ENCODE measurements around the gene SNPH. TPM values are rescaled to one million over a fixed set of nuclear protein-coding genes. Genes with fewer than 3 reads are reported as not detected.
A peak's percentile ranks its signal among the peaks of the same experiment; 100 is the strongest.

Gene SNPH
- total and polyA plus RNA-seq, 3 experiments from 2014 or later: 3.2 to 5.8 (median 3.5) TPM

GRCh38 chr20:1294497-1294896 is 28.4 kb downstream of the SNPH start:
- H3K4me1 ChIP-seq (ENCODE audit: insufficient read depth, low read length): peaks cover 12% of the 10 kb centered on the region
- no peak for DNase-seq
- Mint-ChIP-seq H3K4me1 (peaks cover 0 to 5% (median 2%) of the 10 kb centered on the region in 3 donors), H3K36me3 (peaks cover 0 to 15% (median 7%) of the 10 kb centered on the region in 3 donors), H3K27ac (peak overlapping the region in 1 of 8 donors; percentile 24), H3K9me3 (no peaks in the 10 kb centered on the region), H3K4me3 (no peak overlapping the region), H3K27me3 (no peaks in the 10 kb centered on the region)
- H3K4me3 ChIP-seq (ENCODE audit: low read length): no peak overlapping the region
- ChIA-PET POLR2A (interaction anchor here (0.6 kb wide), 1 partner anchor 20 kb away, joined by 6 read pairs; no protein-coding TSS in a partner anchor), CTCF (no interaction called here)
- no peaks in the 10 kb centered on the region for H3K9me3 ChIP-seq (ENCODE audit: low read length)
- H3K27ac ChIP-seq (ENCODE audit: low read depth, low read length): no peak overlapping the region
- H3K27me3 ChIP-seq (ENCODE audit: insufficient read depth, low read length, poor library complexity, severe bottlenecking): no peaks in the 10 kb centered on the region
- H3K36me3 ChIP-seq (ENCODE audit: insufficient read depth, low read length): no peaks in the 10 kb centered on the region

- no peak overlapping the region for H3K4me3 ChIP-seq (ENCODE audit: low read length)
- peaks cover 0 to 15% (median 6%) of the 10 kb centered on the region in 3 donors for H3K36me3 Mint-ChIP-seq
- no peaks in the 10 kb centered on the region for H3K36me3 ChIP-seq (ENCODE audit: insufficient read depth, low read length)
- CTCF ChIA-PET: no interaction called here
- no peak overlapping the region for H3K27ac ChIP-seq (ENCODE audit: low read depth, low read length)
- DNase-seq: no peak
- H3K27ac Mint-ChIP-seq: peak overlapping the region in 1 of 8 donors; percentile 73
- peaks cover 0 to 14% (median 5%) of the 10 kb centered on the region in 3 donors for H3K4me1 Mint-ChIP-seq
- H3K4me1 ChIP-seq (ENCODE audit: insufficient read depth, low read length): peaks cover 20% of the 10 kb centered on the region
- H3K4me3 Mint-ChIP-seq: no peak overlapping the region
- POLR2A ChIA-PET: no interaction called here
- no peaks in the 10 kb centered on the region for H3K9me3 Mint-ChIP-seq
- no peaks in the 10 kb centered on the region for H3K27me3 ChIP-seq (ENCODE audit: insufficient read depth, low read length, poor library complexity, severe bottlenecking)
- no peaks in the 10 kb centered on the region for H3K9me3 ChIP-seq (ENCODE audit: low read length)
- H3K27me3 Mint-ChIP-seq: no peaks in the 10 kb centered on the region
Observed at GRCh38 chr20:1295276-1295930, 29.3 kb downstream of the SNPH start.

GRCh38 chr20:1296117-1296610 is 30.1 kb downstream of the SNPH start:
- Histone ChIP-seq H3K27me3 (ENCODE audit: insufficient read depth, low read length, poor library complexity, severe bottlenecking) (no peaks in the 10 kb centered on the region), H3K9me3 (ENCODE audit: low read length) (no peaks in the 10 kb centered on the region), H3K27ac (ENCODE audit: low read depth, low read length) (no peak overlapping the region), H3K4me3 (ENCODE audit: low read length) (no peak overlapping the region), H3K4me1 (ENCODE audit: insufficient read depth, low read length) (peaks cover 20% of the 10 kb centered on the region), H3K36me3 (ENCODE audit: insufficient read depth, low read length) (no peaks in the 10 kb centered on the region)
- peaks cover 0 to 18% (median 4%) of the 10 kb centered on the region in 3 donors for H3K36me3 Mint-ChIP-seq
- H3K4me3 Mint-ChIP-seq: no peak overlapping the region
- H3K27ac Mint-ChIP-seq: no peak overlapping the region
- no peaks in the 10 kb centered on the region for H3K27me3 Mint-ChIP-seq
- H3K9me3 Mint-ChIP-seq: no peaks in the 10 kb centered on the region
- H3K4me1 Mint-ChIP-seq: peaks cover 5 to 22% (median 12%) of the 10 kb centered on the region in 3 donors
- no peak for DNase-seq
- ChIA-PET POLR2A (no interaction called here), CTCF (no interaction called here)

GRCh38 chr20:1296922-1297321 is 30.8 kb downstream of the SNPH start:
- Histone ChIP-seq H3K4me1 (ENCODE audit: insufficient read depth, low read length) (peaks cover 19% of the 10 kb centered on the region), H3K4me3 (ENCODE audit: low read length) (no peak overlapping the region), H3K9me3 (ENCODE audit: low read length) (no peaks in the 10 kb centered on the region), H3K36me3 (ENCODE audit: insufficient read depth, low read length) (no peaks in the 10 kb centered on the region), H3K27ac (ENCODE audit: low read depth, low read length) (no peak overlapping the region), H3K27me3 (ENCODE audit: insufficient read depth, low read length, poor library complexity, severe bottlenecking) (no peaks in the 10 kb centered on the region)
- Mint-ChIP-seq H3K9me3 (no peaks in the 10 kb centered on the region), H3K27ac (no peak overlapping the region), H3K27me3 (no peaks in the 10 kb centered on the region), H3K36me3 (peaks cover 0 to 18% (median 4%) of the 10 kb centered on the region in 3 donors), H3K4me3 (no peak overlapping the region), H3K4me1 (peaks cover 8 to 24% (median 14%) of the 10 kb centered on the region in 3 donors)
- DNase-seq: no peak
- CTCF ChIA-PET: interaction anchor here (1.7 kb wide), 1 partner anchor 16 kb away, joined by 4 read pairs; no protein-coding TSS in a partner anchor
- POLR2A ChIA-PET: no interaction called here

GRCh38 chr20:1297486-1297885 is 31.4 kb downstream of the SNPH start:
- POLR2A ChIA-PET: no interaction called here
- Histone ChIP-seq H3K27me3 (ENCODE audit: insufficient read depth, low read length, poor library complexity, severe bottlenecking) (no peaks in the 10 kb centered on the region), H3K9me3 (ENCODE audit: low read length) (no peaks in the 10 kb centered on the region), H3K27ac (ENCODE audit: low read depth, low read length) (no peak overlapping the region), H3K36me3 (ENCODE audit: insufficient read depth, low read length) (no peaks in the 10 kb centered on the region), H3K4me3 (ENCODE audit: low read length) (no peak overlapping the region), H3K4me1 (ENCODE audit: insufficient read depth, low read length) (peaks cover 19% of the 10 kb centered on the region)
- DNase-seq: no peak
- Mint-ChIP-seq H3K4me3 (no peak overlapping the region), H3K9me3 (no peaks in the 10 kb centered on the region), H3K4me1 (peaks cover 8 to 24% (median 14%) of the 10 kb centered on the region in 3 donors), H3K27ac (peak overlapping the region in 1 of 8 donors; percentile 77), H3K36me3 (peaks cover 0 to 18% (median 4%) of the 10 kb centered on the region in 3 donors), H3K27me3 (no peaks in the 10 kb centered on the region)
- CTCF ChIA-PET: interaction anchor here (1.2 to 1.7 kb wide), 2 partner anchors 16 to 26 kb away, joined by 3 to 4 read pairs; no protein-coding TSS in a partner anchor

GRCh38 chr20:1298166-1298565 is 32.1 kb downstream of the SNPH start:
- H3K27ac ChIP-seq (ENCODE audit: low read depth, low read length): no peak overlapping the region
- H3K4me3 Mint-ChIP-seq: no peak overlapping the region
- ChIA-PET CTCF (interaction anchor here (0.7 to 1.7 kb wide), 3 partner anchors 15 to 206 kb away, joined by 3 to 4 read pairs (median 3); no protein-coding TSS in a partner anchor), POLR2A (no interaction called here)
- H3K9me3 Mint-ChIP-seq: no peaks in the 10 kb centered on the region
- no peaks in the 10 kb centered on the region for H3K27me3 Mint-ChIP-seq
- H3K4me3 ChIP-seq (ENCODE audit: low read length): no peak overlapping the region
- no peak for DNase-seq
- H3K27me3 ChIP-seq (ENCODE audit: insufficient read depth, low read length, poor library complexity, severe bottlenecking): no peaks in the 10 kb centered on the region
- no peaks in the 10 kb centered on the region for H3K36me3 ChIP-seq (ENCODE audit: insufficient read depth, low read length)
- peaks cover 19% of the 10 kb centered on the region for H3K4me1 ChIP-seq (ENCODE audit: insufficient read depth, low read length)
- H3K4me1 Mint-ChIP-seq: peaks cover 8 to 24% (median 13%) of the 10 kb centered on the region in 3 donors
- no peak overlapping the region for H3K27ac Mint-ChIP-seq
- H3K36me3 Mint-ChIP-seq: peaks cover 0 to 22% (median 4%) of the 10 kb centered on the region in 3 donors
- H3K9me3 ChIP-seq (ENCODE audit: low read length): no peaks in the 10 kb centered on the region

- Mint-ChIP-seq H3K9me3 (no peaks in the 10 kb centered on the region), H3K4me1 (peaks cover 8 to 24% (median 13%) of the 10 kb centered on the region in 3 donors), H3K27me3 (no peaks in the 10 kb centered on the region), H3K27ac (peak overlapping the region in 1 of 8 donors; percentile 18), H3K4me3 (no peak overlapping the region), H3K36me3 (peaks cover 0 to 27% (median 8%) of the 10 kb centered on the region in 3 donors)
- H3K27me3 ChIP-seq (ENCODE audit: insufficient read depth, low read length, poor library complexity, severe bottlenecking): no peaks in the 10 kb centered on the region
- no peaks in the 10 kb centered on the region for H3K9me3 ChIP-seq (ENCODE audit: low read length)
- DNase-seq: no peak
- no peaks in the 10 kb centered on the region for H3K36me3 ChIP-seq (ENCODE audit: insufficient read depth, low read length)
- no peak overlapping the region for H3K27ac ChIP-seq (ENCODE audit: low read depth, low read length)
- CTCF ChIA-PET: interaction anchor here (1.2 kb wide), 1 partner anchor 25 kb away, joined by 3 read pairs; no protein-coding TSS in a partner anchor
- POLR2A ChIA-PET: no interaction called here
- peaks cover 19% of the 10 kb centered on the region for H3K4me1 ChIP-seq (ENCODE audit: insufficient read depth, low read length)
- H3K4me3 ChIP-seq (ENCODE audit: low read length): no peak overlapping the region
Observed at GRCh38 chr20:1298888-1299511, 32.9 kb downstream of the SNPH start.

- Histone ChIP-seq H3K27ac (ENCODE audit: low read depth, low read length) (no peak overlapping the region), H3K9me3 (ENCODE audit: low read length) (no peaks in the 10 kb centered on the region), H3K27me3 (ENCODE audit: insufficient read depth, low read length, poor library complexity, severe bottlenecking) (no peaks in the 10 kb centered on the region), H3K4me1 (ENCODE audit: insufficient read depth, low read length) (peaks cover 19% of the 10 kb centered on the region), H3K36me3 (ENCODE audit: insufficient read depth, low read length) (no peaks in the 10 kb centered on the region), H3K4me3 (ENCODE audit: low read length) (no peak overlapping the region)
- Mint-ChIP-seq H3K4me1 (peaks cover 8 to 24% (median 13%) of the 10 kb centered on the region in 3 donors), H3K4me3 (no peak overlapping the region), H3K36me3 (peaks cover 0 to 33% (median 9%) of the 10 kb centered on the region in 3 donors), H3K27ac (peak overlapping the region in 1 of 8 donors; percentile 47), H3K9me3 (no peaks in the 10 kb centered on the region), H3K27me3 (no peaks in the 10 kb centered on the region)
- peak in 1 of 5 donors; percentile 37 for DNase-seq
- POLR2A ChIA-PET: no interaction called here
- CTCF ChIA-PET: interaction anchor here (1.2 kb wide), 1 partner anchor 138 kb away, joined by 3 read pairs; no protein-coding TSS in a partner anchor
Observed at GRCh38 chr20:1299522-1299921, 33.4 kb downstream of the SNPH start.

All from CD8-positive, alpha-beta memory T cell (primary cell).